Measurements from ENCODE around the gene SPI1. TPM values are rescaled to one million over a fixed set of nuclear protein-coding genes. Genes with fewer than 3 reads are reported as not detected.

SPI1 gene
- total and polyA plus RNA-seq, 2 donors (not counting 3 experiments of a cell fraction or from before 2014, with no cell fraction given), result not detected

DNA sequence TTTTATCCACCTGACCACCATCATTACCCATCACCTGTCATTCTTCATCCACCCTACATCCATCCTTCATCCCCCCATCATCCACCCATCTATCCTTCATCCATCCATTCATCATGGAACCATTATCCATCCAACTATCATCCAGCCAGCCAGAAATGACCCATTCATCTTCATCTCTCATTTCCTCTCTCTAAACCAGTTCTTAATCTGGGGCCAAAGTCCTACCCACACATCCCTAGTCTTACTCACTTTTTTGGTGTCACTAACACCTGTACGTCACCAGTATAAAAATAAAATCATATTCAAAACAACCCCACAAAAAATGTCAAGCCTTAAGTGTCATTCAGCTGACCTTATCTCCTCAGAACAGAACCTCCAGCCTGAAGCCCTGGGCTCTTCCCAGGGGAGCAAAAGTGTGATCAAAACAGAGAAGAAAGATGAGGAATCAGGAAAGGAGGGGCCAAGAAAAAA lies 12.3 kb downstream of the SPI1 start:
- Histone ChIP-seq H2AFZ (ENCODE audit: low read depth, low read length) (no peak overlapping the region), H3K27me3 (ENCODE audit: control insufficient read depth in 2 of 2, insufficient read depth in 2 of 2, low read length in 2 of 2) (peaks cover 2 to 4% of the 10 kb centered on the region in 2 experiments), H4K20me1 (replicated peaks; ENCODE audit: control insufficient read depth, extremely low read depth, insufficient read depth, low read length) (no peaks in the 10 kb centered on the region), H3K27ac (ENCODE audit: insufficient read depth, low read depth, low read length) (no peak overlapping the region), H3K79me2 (ENCODE audit: control insufficient read depth, insufficient read depth, low read length) (no peaks in the 10 kb centered on the region), H3K36me3 (ENCODE audit: control insufficient read depth in 2 of 2, extremely low read depth in 1 of 2, insufficient read depth in 2 of 2, low read length in 2 of 2) (no peaks in the 10 kb centered on the region), H3K4me1 (ENCODE audit: control insufficient read depth, extremely low read depth, insufficient read depth, low read length) (no peaks in the 10 kb centered on the region), H3K9ac (replicated peaks; ENCODE audit: extremely low read depth, insufficient read depth, low read length) (no peak overlapping the region), H3K4me2 (ENCODE audit: insufficient read depth, low read length) (no peak overlapping the region), H3K9me3 (replicated peaks; ENCODE audit: control insufficient read depth, insufficient read depth, low read length) (no peaks in the 10 kb centered on the region), H3K4me3 (replicated peaks in 1 of 3; ENCODE audit: insufficient read depth in 1 of 3, low read depth in 1 of 3, low read length in 3 of 3) (no peak overlapping the region), H3K9me1 (replicated peaks; ENCODE audit: control insufficient read depth, extremely low read depth, insufficient read depth, low read length) (no peaks in the 10 kb centered on the region)
- intact Hi-C loops (cut with micrococcal nuclease), result no loop called here
- DNase-seq (ENCODE audit: low read depth, low spot score), result no peak
- ChIA-PET POLR2A (no interaction called here), CTCF (no interaction called here)
- BruUV-seq (replicated peaks), result no TSS peak
- TF ChIP-seq, protein P1, sequence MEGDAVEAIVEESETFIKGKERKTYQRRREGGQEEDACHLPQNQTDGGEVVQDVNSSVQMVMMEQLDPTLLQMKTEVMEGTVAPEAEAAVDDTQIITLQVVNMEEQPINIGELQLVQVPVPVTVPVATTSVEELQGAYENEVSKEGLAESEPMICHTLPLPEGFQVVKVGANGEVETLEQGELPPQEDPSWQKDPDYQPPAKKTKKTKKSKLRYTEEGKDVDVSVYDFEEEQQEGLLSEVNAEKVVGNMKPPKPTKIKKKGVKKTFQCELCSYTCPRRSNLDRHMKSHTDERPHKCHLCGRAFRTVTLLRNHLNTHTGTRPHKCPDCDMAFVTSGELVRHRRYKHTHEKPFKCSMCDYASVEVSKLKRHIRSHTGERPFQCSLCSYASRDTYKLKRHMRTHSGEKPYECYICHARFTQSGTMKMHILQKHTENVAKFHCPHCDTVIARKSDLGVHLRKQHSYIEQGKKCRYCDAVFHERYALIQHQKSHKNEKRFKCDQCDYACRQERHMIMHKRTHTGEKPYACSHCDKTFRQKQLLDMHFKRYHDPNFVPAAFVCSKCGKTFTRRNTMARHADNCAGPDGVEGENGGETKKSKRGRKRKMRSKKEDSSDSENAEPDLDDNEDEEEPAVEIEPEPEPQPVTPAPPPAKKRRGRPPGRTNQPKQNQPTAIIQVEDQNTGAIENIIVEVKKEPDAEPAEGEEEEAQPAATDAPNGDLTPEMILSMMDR (IDR thresholded peaks at IDR 0.05; ENCODE audit: extremely low read depth in 1 of 2, insufficient read depth in 1 of 2, low read depth in 1 of 2, low read length in 2 of 2), result no peak
- TF ChIP-seq, protein P2, sequence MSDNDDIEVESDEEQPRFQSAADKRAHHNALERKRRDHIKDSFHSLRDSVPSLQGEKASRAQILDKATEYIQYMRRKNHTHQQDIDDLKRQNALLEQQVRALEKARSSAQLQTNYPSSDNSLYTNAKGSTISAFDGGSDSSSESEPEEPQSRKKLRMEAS (IDR thresholded peaks at IDR 0.05; ENCODE audit: insufficient read depth, insufficient read length), result no peak
- TF ChIP-seq POLR2A (IDR thresholded peaks at IDR 0.05; ENCODE audit: low read depth, low read length) (no peak), GATA2 (IDR thresholded peaks at IDR 0.05; ENCODE audit: insufficient read depth, insufficient read length, low read depth, low read length) (no peak), EZH2 (IDR thresholded peaks at IDR 0.05; ENCODE audit: borderline replicate concordance, low read depth, low read length, severe bottlenecking) (no peak), FOS (IDR thresholded peaks at IDR 0.05; ENCODE audit: borderline replicate concordance, insufficient read depth, low read length) (no peak), POLR2AphosphoS5 (IDR thresholded peaks at IDR 0.05; ENCODE audit: insufficient read depth, low read depth, low read length) (no peak), JUN (IDR thresholded peaks at IDR 0.05; ENCODE audit: borderline replicate concordance, insufficient read depth, insufficient read length, low read depth) (no peak), MYC (IDR thresholded peaks at IDR 0.05; ENCODE audit: low read depth, low read length) (no peak)
- dilution Hi-C loops (cut with MboI; ENCODE audit: extremely low pct_ligation_motif_present, low sequenced_read_pairs), result no loop called here
- FAIRE-seq, result no peak
